ENCODE measurements around the gene GRM4.

GRM4 gene

GRCh38 chr6:34095741-34096140 is 50.1 kb downstream of the GRM4 start:
- Histone ChIP-seq H3K9me3 (ENCODE audit: insufficient read depth, low read length) (no peaks in the 10 kb centered on the region), H4K20me1 (ENCODE audit: low read depth, low read length) (no peaks in the 10 kb centered on the region), H3K9ac (ENCODE audit: low read length) (no peak overlapping the region), H3K79me2 (ENCODE audit: insufficient read depth, low read length) (no peaks in the 10 kb centered on the region), H3K27ac (ENCODE audit: low read depth, low read length) (no peak overlapping the region), H3K4me3 (ENCODE audit: insufficient read depth, low read length, poor library complexity, severe bottlenecking) (no peak overlapping the region), H3K9me2 (replicated peaks; ENCODE audit: insufficient read depth, low read length) (no peaks in the 10 kb centered on the region), H3K4me2 (ENCODE audit: low read depth, low read length, poor library complexity, severe bottlenecking) (no peak overlapping the region), H3K27me3 (ENCODE audit: low read length) (no peaks in the 10 kb centered on the region), H2AFZ (ENCODE audit: low read depth, low read length, severe bottlenecking) (no peak overlapping the region), H3K36me3 (ENCODE audit: low read length) (no peaks in the 10 kb centered on the region), H3F3A (ENCODE audit: insufficient read depth) (no peaks in the 10 kb centered on the region)
- TF ChIP-seq EZH2phosphoT487 (conservative IDR thresholded peaks at IDR 0.05; ENCODE audit: low read length) (no peak), CTCF (IDR thresholded peaks at IDR 0.05; ENCODE audit: insufficient read depth, low read length, poor library complexity, severe bottlenecking) (no peak)

GRCh38 chr6:34095136-34095505 is 50.8 kb downstream of the GRM4 start:
- H3K27ac ChIP-seq (ENCODE audit: low read depth, low read length) = no peak overlapping the region
- no peaks in the 10 kb centered on the region for H3F3A ChIP-seq (ENCODE audit: insufficient read depth)
- H3K9me3 ChIP-seq (ENCODE audit: insufficient read depth, low read length) = no peaks in the 10 kb centered on the region
- H3K36me3 ChIP-seq (ENCODE audit: low read length) = no peaks in the 10 kb centered on the region
- H3K9ac ChIP-seq (ENCODE audit: low read length) = no peak overlapping the region
- H2AFZ ChIP-seq (ENCODE audit: low read depth, low read length, severe bottlenecking) = no peak overlapping the region
- no peaks in the 10 kb centered on the region for H3K9me2 ChIP-seq (replicated peaks; ENCODE audit: insufficient read depth, low read length)
- no peaks in the 10 kb centered on the region for H3K79me2 ChIP-seq (ENCODE audit: insufficient read depth, low read length)
- TF ChIP-seq CTCF (IDR thresholded peaks at IDR 0.05; ENCODE audit: insufficient read depth, low read length, poor library complexity, severe bottlenecking) = no peak
- TF ChIP-seq EZH2phosphoT487 (conservative IDR thresholded peaks at IDR 0.05; ENCODE audit: low read length) = no peak
- no peak overlapping the region for H3K4me3 ChIP-seq (ENCODE audit: insufficient read depth, low read length, poor library complexity, severe bottlenecking)
- no peak overlapping the region for H3K4me2 ChIP-seq (ENCODE audit: low read depth, low read length, poor library complexity, severe bottlenecking)
- H4K20me1 ChIP-seq (ENCODE audit: low read depth, low read length) = no peaks in the 10 kb centered on the region
- H3K27me3 ChIP-seq (ENCODE audit: low read length) = no peaks in the 10 kb centered on the region

- Histone ChIP-seq H3K79me2 (ENCODE audit: insufficient read depth, low read length) (no peaks in the 10 kb centered on the region), H3K4me2 (ENCODE audit: low read depth, low read length, poor library complexity, severe bottlenecking) (no peak overlapping the region), H4K20me1 (ENCODE audit: low read depth, low read length) (no peaks in the 10 kb centered on the region), H3K9me2 (replicated peaks; ENCODE audit: insufficient read depth, low read length) (no peaks in the 10 kb centered on the region), H2AFZ (ENCODE audit: low read depth, low read length, severe bottlenecking) (no peak overlapping the region), H3K4me3 (ENCODE audit: insufficient read depth, low read length, poor library complexity, severe bottlenecking) (no peak overlapping the region), H3K9me3 (ENCODE audit: insufficient read depth, low read length) (no peaks in the 10 kb centered on the region), H3K9ac (ENCODE audit: low read length) (no peak overlapping the region), H3K27me3 (ENCODE audit: low read length) (no peaks in the 10 kb centered on the region), H3K36me3 (ENCODE audit: low read length) (no peaks in the 10 kb centered on the region), H3K27ac (ENCODE audit: low read depth, low read length) (no peak overlapping the region), H3F3A (ENCODE audit: insufficient read depth) (no peaks in the 10 kb centered on the region)
- TF ChIP-seq CTCF (IDR thresholded peaks at IDR 0.05; ENCODE audit: insufficient read depth, low read length, poor library complexity, severe bottlenecking) = no peak
- TF ChIP-seq EZH2phosphoT487 (conservative IDR thresholded peaks at IDR 0.05; ENCODE audit: low read length) = no peak
Measured at GRCh38 chr6:34094474-34095135, 51.3 kb downstream of the GRM4 start.

All from SU-DHL-6 (cell line).